HL-60 (cell line): Measurements from ENCODE around the gene GNB1.
A peak's percentile ranks its signal among the peaks of the same experiment; 100 is the strongest.

Source experiments
- DNase-seq, 2 experiments: peaks; one replicate each; pipeline ENCODE4 v3.0.0-alpha.2; 2010 to 2020; ENCODE audit warnings: low read depth in 1 of 2, low spot score in 1 of 2
- H3K27ac ChIP-seq: fragments of 250-450 bp; sonication (Bioruptor Pico); replicated peaks from 2 replicates; pipeline ENCODE4 v1.5.1; 2020; ENCODE audit warnings: mild to moderate bottlenecking, moderate library complexity
- H3K27me3 ChIP-seq: fragments of 250-450 bp; sonication (Bioruptor Pico); 2 replicates; pipeline ENCODE4 v1.5.1; 2021; ENCODE audit warnings: mild to moderate bottlenecking, moderate library complexity; ENCODE audit not compliant: insufficient read depth, poor library complexity, severe bottlenecking
- H3K4me3 ChIP-seq: replicated peaks from 2 replicates; pipeline ENCODE4 v1.5.1; 2011; ENCODE audit warnings: mild to moderate bottlenecking, control low read depth, low read length; ENCODE audit not compliant: insufficient read depth
- CTCF ChIP-seq: IDR thresholded peaks from one replicate; pipeline ENCODE4 v1.5.1; 2011; ENCODE audit warnings: low read length, control low read depth, inconsistent platforms; ENCODE audit not compliant: insufficient read depth
- GABPA ChIP-seq: IDR thresholded peaks from 2 replicates; pipeline ENCODE4 v1.6.1; 2012; ENCODE audit warnings: low read depth
- POLR2AphosphoS5 ChIP-seq: IDR thresholded peaks from 2 replicates; pipeline ENCODE4 v1.6.1; 2012; ENCODE audit warnings: low read depth
- REST ChIP-seq: IDR thresholded peaks from 2 replicates; pipeline ENCODE4 v1.6.1; 2012; ENCODE audit warnings: low read depth; ENCODE audit not compliant: insufficient replicate concordance
- SPI1 ChIP-seq: IDR thresholded peaks from 2 replicates; pipeline ENCODE4 v1.6.1; 2012; ENCODE audit warnings: low read depth, mild to moderate bottlenecking, borderline replicate concordance

GNB1 gene

GRCh38 chr1:1764876-1765470, 125.9 kb downstream of the GNB1 start:
- H3K27me3 ChIP-seq, result no peaks in the 10 kb centered on the region
- TF ChIP-seq SPI1, result peak; percentile 26; the same call in 1 of the 2 replicates
- no peak for TF ChIP-seq POLR2AphosphoS5
- no peak for TF ChIP-seq GABPA
- peak; percentile 76 to 96 for DNase-seq
- peak overlapping the region; percentile 84 for H3K27ac ChIP-seq
- H3K4me3 ChIP-seq, result no peak overlapping the region

DNA sequence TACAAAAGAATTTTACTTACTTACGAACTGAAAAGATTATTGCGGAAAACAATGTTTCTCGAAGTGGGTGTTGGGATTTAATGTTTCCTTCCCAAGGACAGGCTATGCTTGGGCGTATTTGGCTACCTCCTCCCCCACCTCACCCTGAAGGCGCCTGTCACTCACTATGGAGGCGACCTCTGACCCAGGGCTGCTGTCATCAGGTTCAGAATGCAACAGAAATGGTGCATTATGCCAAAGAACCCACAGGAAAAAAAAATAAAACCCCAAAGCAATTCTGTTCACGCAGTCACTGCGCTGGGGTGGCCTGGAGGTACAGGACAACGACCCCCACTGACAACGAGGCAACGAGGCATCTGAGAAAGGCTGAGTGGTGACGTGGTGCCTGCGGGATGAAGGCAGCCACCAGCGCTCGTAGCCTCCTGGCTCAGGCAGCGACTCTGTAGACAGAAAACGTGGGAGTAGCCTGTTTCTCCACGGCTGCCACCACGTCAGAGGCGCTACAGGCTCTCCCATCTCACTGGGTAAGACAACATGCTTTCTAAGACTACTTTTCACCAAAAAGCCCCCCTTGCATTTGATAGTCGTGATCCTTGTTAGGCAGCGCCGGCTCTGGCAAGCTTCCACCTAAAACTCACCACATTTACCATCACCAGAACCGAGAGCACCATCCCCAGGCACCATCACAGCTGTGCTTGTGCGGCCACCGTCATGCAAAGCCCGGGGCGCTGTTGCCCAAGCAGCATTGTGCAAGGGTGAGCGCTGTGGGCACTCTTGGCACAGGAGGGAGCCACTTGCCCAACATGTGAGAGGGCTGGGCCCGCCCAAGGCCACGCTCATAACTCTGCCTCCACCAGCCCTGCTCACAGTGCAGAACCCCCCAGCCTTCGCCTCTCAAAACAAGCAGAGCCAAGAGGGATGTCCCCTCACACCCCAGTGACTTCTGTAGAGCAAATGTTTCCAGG, 126.9 kb downstream of the GNB1 start:
- no peaks in the 10 kb centered on the region for H3K27me3 ChIP-seq
- peak overlapping the region; percentile 84 for H3K27ac ChIP-seq
- DNase-seq, result peak; percentile 94 to 99
- H3K4me3 ChIP-seq, result no peak overlapping the region
- TF ChIP-seq CTCF, result peak; percentile 35
- peak; percentile 98 for TF ChIP-seq POLR2AphosphoS5
- TF ChIP-seq REST, result peak; percentile 60
- TF ChIP-seq SPI1, result no peak
- TF ChIP-seq GABPA, result no peak

DNA sequence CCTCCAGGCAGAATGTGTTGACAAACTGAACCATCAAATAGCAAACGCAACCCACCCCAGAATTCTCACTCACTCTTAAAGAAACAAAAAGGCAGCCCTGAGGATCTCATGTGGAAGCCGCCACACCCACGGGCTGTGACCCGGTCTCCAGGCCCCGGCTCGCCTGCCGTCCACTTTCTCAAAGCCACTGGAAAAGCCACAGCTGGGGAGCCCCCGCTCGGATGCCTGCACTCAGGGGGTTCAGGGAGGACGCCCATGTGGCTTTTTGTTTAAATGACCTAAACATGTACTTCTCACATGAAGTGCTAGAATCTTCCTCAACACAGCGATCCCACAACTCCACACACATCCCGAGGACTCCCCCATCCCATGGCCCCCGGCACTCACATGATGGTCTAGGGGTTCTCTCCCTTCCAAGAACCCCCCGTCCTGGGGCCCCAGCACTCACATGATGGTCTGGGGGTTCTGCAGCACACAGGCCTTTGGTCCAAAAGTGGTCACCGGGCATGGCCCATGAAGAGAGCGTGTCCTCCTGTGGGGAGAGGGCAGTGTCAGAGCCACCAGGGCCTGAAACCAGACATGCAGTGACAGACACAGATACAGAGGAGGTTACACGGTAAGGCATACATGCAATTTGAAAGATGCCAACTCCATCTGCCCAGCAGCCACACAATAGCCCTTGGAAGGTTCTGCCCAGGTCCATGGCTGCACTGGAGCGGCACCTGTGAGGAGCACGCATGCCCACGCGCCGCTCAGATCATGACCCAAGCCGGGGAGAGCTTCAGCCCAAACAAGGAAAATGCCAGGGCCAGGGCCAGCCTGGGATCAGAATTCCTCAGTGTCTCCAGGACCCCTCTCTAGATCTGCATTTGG, 129.1 kb downstream of the GNB1 start:
- Histone ChIP-seq H3K27ac (no peak overlapping the region), H3K4me3 (no peak overlapping the region), H3K27me3 (no peaks in the 10 kb centered on the region)
- TF ChIP-seq SPI1, result no peak
- TF ChIP-seq REST, result no peak
- no peak for DNase-seq

DNA sequence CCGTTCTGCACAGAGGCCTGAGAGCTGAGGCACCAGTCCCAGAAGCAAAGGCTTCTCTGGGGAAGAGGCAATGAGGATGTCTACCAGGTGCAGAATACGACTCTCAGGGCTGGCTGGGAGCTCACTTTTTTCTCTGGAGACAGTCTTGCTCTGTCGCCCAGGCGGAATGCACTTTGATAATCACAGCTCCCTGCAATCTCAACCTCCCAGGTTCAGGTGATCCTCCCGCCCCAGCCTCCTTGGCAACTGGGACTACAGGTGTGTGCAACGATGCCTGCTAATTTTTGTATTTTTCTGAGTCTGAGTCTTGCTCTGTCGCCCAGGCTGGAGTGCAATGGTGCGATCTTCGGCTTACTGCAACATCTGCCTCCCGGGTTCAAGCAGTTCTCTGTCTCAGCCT, 130.2 kb downstream of the GNB1 start:
- H3K27ac ChIP-seq, result no peak overlapping the region
- no peak overlapping the region for H3K4me3 ChIP-seq
- H3K27me3 ChIP-seq, result no peaks in the 10 kb centered on the region
- TF ChIP-seq POLR2AphosphoS5 (no peak), GABPA (no peak), SPI1 (no peak), REST (no peak), CTCF (no peak)
- no peak for DNase-seq
